GM18861 (cell line): ENCODE results near the gene ARID3B.

ENCODE experiments used
- ATAC-seq: cut with Tn5 transposase; IDR thresholded peaks from one replicate; pipeline ENCODE4 v1.9.1; 2021; ENCODE audit not compliant: unreplicated experiment

Gene ARID3B

DNA sequence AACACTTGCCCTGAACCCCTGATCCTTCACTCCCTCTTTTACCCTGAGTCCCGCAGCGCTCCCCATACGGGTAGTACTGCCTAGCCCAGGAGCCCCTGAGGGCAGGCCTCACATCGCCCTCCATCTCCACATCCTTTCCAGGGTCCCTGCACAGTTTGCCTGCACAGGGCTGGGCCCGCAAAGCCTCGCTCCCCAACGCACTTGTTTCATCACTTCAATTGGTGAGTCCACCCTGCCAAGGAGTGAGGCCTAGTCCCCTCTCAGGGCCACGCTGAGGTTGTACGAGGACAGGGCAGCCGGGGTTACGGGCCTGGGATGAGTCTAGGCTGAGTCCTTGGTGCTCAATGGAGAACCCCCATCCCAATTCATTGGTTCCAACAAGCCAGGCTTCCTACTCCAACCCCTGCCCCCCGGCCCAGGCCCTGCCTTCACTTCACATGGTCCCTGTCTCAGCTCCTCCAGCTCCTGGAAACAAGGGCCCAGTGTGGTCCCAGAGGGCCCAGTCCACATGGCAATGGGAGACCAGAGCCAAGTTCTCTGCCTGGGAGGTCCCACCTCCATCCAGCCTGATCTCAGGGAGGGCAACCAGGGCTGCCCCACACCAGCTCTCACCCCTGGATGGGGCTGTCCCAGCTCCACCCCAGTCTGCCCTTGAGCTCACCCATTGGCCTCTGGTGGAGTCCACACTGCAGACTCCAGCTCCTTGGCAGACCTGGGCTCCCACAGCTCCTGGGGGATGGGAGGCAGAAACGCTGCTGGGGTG is 62.2 kb downstream of the ARID3B start:
- ATAC-seq, result no peak

DNA sequence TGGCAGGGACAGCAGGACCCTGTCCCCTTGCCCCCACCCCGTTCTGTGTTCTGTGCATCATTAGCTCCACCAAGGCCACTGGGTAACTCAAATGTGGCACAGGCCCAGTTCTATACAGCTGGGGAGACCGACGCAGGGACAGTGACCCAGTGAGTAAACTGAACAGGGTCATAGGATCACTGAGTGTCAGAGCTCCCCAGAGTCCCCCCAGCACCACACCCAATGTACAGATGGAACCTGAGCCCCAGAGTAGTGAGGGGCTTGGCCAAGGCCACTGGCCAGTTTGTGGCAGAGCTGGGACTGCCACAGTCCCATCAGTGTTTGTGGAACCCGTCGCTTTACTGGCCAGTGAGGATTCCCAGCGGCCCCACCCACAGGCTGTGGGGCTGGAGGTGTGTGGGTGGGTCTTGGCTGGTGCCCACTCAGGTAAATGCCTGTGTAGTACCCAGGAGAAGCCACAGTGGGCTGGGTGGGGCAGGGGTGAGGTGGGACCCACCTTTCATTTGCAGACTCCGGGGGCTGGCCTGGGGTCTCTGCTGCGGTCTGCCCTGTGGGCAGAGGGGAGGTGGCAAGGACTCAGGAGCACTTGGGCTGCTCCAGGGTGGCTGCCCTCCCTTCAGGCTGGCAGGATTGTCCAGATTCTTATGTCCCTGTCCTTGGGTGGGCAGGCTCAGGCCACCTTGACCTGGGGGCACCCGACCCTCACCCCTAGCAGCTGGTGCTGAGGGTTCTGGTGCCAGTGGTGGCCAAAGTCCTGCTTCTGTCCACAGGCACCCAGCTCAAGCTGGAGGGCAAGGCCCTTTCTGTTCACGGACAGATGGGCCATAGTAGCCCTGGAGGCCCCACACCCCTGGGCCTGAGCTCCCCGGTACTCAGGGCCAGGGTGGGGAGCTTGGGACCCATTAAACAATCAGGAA is 63.0 kb downstream of the ARID3B start:
- no peak for ATAC-seq

DNA sequence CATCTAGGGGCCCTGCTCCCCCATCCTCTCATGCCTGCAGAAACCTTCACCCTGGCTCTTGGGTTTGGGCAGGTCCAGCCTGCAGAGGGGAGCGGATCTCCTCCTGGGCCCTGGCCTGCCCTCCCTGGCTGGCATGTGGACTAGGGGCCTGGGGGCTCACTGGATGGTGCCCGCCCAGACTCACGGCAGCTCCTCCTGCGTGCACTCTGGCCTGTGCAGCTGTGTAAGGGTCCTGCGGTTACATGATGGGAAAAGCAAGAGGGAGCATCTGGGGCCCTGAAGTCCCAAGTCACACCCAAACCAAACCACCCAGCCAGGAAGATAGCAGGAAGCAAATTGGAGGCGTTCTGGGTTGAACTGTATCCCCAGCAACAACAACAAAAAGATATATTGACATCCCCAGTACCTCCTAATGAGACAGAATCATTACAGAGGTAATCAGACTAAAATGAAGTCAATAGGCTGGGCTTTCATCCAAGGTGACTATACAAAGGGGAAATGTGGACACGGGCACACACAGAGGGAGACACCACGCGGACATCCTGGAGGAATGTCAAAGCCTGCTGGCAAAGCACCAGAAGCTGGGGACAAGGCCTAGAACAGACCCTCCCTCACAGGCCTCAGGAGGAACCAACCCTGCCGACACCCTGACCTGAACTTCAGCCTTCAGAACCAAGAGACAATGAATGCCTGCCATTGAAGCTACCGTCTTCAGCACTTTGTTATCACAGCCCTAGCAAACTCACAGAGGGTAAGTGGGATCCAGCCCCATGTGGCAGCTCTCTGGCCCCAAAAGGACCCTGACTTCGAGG is 64.2 kb downstream of the ARID3B start:
- ATAC-seq, result no peak

GRCh38 chr15:74605795-74606150 is 64.8 kb downstream of the ARID3B start:
- ATAC-seq, result no peak

DNA sequence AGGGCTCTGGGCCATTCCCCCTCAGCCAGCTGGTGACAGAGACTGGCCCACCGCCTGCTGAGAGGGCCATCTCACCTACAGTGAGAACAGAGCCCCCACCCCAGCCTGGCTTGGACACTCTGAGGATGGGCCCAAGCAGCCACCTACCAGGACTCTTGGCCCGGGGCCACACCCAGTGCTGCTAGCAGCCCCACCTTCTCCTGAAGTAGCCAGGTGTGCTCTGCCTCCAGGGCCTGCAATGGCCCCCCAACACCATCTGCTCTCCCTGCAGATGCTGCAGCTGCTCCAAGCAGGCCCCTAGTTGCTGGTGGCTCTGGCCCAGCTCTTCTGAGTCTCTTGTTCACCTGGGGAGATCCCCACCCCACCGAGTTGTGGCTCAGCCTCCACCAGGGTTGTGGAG is 67.8 kb downstream of the ARID3B start:
- ATAC-seq, result no peak

- no peak for ATAC-seq
Observed at GRCh38 chr15:74609938-74610301, 68.9 kb downstream of the ARID3B start.

DNA sequence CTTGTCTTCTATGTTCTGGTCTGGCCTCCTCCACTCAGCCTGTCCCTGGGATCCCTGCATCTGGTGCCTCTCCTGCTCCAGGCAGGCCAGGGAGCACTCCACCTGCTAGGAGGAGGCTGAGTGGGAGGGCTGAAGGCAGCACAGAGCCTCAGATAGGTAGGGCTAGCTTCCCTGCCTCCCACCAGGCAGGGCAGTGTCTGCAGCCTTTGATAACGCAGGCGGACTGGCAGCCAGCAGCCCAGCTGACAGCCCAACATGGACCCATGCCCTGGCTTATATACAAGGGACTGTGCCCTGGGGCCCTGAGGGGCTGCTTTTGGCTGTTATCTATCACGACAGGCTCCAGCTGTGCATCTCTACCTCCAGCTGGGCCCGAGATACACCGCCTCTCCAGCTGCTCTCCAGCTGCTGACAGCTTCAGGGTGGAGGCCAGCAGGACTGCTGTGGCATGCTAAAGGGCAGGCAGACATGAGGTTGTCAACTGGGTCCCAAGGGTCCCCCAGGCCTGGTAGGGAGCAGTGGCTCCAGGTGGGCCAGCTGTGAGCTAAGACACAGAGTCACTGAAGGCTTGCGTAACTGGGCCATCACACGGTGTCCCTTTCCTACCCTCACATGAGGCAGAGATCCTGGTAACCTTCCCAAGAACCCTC is 69.4 kb downstream of the ARID3B start:
- ATAC-seq, result no peak

- ATAC-seq, result no peak
Observed at GRCh38 chr15:74611341-74611740, 70.3 kb downstream of the ARID3B start.

DNA sequence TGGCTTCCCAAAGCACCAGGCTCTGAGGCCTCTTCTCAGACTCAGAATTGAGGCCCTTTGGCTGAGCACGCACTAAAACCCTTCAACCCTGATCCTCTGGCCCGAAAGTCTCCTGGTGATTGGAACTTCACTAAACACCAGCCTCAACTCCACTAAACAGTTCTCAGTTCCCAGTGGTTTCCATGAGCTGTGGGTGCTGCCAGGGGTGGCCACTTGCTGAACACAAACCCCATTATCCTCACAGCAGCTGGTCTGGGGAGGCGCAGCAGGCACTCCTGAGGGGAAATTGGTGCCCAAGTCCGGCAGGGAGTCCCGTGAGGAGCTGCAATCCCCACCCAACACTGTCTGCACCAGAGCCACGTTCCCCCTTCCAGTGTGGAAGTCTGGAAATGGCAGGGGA is 70.8 kb downstream of the ARID3B start:
- no peak for ATAC-seq

- ATAC-seq, result no peak
Observed at GRCh38 chr15:74612677-74613076, 71.7 kb downstream of the ARID3B start.

DNA sequence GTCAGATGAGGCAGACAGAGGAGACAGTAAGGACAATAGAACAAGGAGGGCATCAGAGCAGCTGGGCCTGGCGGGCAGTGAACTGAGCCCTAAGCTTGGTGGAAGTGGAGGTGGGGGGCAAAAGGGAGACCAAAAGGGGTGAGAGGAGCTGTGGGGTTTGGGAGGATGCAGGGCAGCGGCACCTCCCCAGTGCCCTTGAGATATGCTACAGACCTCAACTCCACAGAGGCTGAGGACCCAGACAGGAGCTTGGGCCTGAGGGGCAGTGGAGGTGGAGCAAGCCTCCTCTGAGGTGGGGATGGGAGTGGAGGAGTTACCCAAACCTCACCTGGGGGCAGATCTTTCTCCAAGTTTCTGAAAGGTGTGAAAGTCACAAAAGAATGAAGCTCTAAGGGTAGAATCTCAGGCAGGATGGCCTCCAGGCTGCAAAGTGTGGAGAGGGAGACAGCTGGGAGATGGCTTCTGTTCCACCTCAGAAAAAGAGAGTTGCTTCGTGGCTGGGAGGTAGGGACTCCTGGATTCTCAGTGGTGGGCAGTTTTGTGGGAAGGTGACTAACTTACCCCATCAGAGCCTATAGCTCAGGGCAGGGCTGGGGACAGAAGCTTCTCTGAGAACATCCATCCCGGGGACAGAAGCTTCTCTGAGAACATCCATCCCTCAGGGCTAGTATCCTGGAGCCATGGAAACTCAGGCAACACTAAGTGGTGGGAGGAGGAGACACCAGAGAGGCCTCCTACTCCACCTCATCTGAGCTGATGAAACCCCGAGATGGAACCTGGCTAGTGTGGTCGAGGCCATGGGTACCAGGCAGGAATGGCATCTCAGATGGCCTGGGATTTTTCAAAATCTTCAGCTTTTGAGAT is 72.3 kb downstream of the ARID3B start:
- no peak for ATAC-seq

DNA sequence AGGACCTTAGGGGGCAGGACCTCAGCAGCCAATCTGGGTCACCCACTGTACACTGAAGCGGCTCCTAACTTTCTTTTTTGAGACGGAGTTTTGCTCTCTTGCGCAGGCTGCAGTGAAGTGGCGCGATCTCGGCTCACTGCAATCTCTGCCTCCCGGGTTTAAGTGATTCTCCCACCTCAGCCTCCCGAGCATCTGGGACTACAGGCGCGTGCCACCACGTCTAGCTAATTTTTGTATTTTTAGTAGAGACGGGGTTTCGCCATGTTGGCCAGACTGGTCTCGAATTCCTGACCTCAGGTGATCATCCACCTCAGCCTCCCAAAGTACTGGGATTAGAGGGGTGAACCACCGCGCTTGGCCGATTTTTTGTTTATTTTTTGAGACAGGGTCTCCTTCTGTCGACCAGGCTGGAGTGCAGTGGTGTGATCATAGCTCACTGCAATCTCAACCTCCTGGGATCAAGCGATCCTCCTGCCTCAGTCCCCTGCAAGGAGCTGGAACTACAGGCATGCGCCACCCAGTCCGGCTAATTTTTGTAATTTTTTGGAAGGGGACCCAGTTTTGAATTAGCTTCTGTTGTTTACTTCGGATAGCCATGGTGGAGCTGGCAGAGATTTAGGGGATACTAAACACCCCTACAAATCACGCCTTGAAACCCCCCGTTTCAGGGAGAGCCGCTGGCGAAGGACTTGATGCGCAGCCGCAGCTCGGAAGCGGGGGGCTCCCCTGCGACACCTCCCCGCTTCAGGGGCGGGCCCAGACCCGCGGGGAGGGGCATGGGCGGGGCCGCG is 73.1 kb downstream of the ARID3B start:
- ATAC-seq, result no peak

DNA sequence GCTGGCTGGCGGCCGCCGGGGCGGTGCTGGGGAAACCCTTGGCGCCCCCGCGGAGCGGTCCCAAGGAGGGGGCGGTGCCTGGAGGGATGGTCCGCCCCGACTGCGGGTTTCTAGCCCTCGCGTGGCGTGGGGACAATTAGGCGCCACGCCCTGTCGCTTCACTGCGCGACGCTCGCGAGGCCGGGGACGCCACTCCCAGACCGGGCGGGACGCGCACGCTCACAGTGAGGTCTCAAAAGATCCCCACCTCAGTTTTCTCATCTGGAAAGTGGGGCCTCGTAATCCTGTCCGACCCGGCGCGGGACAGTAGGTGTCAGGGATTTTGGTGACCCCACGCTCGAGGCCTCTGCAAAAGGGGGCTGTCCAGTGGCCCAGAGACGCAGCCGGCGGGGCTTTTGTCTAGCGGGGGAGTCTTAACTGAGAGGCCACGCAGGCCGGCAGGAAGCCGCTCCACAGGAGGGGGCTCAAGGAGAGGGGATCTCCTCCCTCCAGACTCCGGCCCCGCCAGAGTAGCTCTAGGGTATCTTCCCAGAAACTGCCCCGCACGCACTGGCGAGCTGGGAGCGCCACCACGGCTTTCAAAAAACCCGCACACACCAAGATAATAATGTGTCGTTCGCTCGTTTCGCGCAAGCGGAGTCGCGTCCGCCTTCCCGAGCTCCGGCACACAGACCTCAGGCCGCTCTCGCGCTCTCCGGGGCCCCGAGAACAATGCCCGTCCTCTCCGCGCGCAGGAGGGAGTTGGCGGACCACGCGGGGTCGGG is 73.9 kb downstream of the ARID3B start:
- peak; percentile 35 for ATAC-seq

GRCh38 chr15:74615508-74616365 is 74.7 kb downstream of the ARID3B start, which contains the start of gene CLK3:
CLK3 (plus strand) TSS chr15:74615836; CDS start chr15:74619197, 3,361 bp downstream.
- peak; percentile 74 for ATAC-seq

GRCh38 chr15:74616366-74616939 is 75.4 kb downstream of the ARID3B start:
- ATAC-seq, result no peak

DNA sequence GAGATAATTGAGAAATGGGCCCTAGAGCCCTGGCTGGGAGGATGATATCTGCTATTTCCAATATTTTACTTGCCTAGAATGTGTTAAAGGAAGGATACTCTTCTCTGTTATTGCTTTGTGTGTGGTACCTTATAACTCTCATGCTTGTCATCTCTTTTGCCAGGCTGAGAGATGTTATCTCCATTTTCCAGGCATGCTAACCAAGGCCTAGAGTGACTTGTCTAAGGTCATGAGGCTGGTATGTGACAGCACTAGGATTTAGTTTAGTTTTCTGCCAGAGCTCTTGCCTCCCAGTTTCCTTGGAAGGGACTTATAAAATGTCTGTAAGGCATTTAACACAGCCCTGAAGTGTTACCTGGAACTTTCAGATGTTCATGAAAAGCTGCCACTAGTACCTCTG is 76.0 kb downstream of the ARID3B start:
- no peak for ATAC-seq
